ENCODE data around the gene POM121L2. TPM values are rescaled to one million over a fixed set of nuclear protein-coding genes. Genes with fewer than 3 reads are reported as not detected.

POM121L2 gene
- total RNA-seq, 4 donors from 2014 or later: not detected

- Histone ChIP-seq H3K4me3 (no peak overlapping the region), H3K27ac (no peak overlapping the region), H3K4me1 (peaks cover 0 to 9% (median 2%) of the 10 kb centered on the region in 4 donors), H3K9me3 (peaks cover 0 to 7% (median 0%) of the 10 kb centered on the region in 4 donors), H3K36me3 (no peaks in the 10 kb centered on the region), H3K27me3 (peaks cover 0 to 9% of the 10 kb centered on the region in 2 donors)
- WGBS, 2 donors: 66 to 75% methylated on average over 3 of the region's 3 CpGs
- no peak for DNase-seq (ENCODE audit: low spot score in 2 of 2)
- TF ChIP-seq POLR2A (IDR thresholded peaks at IDR 0.05) (no peak), EP300 (IDR thresholded peaks at IDR 0.05) (no peak), CTCF (IDR thresholded peaks at IDR 0.05) (no peak)
Observed at GRCh38 chr6:27333642-27334040, 21.6 kb upstream of the POM121L2 start.

DNA sequence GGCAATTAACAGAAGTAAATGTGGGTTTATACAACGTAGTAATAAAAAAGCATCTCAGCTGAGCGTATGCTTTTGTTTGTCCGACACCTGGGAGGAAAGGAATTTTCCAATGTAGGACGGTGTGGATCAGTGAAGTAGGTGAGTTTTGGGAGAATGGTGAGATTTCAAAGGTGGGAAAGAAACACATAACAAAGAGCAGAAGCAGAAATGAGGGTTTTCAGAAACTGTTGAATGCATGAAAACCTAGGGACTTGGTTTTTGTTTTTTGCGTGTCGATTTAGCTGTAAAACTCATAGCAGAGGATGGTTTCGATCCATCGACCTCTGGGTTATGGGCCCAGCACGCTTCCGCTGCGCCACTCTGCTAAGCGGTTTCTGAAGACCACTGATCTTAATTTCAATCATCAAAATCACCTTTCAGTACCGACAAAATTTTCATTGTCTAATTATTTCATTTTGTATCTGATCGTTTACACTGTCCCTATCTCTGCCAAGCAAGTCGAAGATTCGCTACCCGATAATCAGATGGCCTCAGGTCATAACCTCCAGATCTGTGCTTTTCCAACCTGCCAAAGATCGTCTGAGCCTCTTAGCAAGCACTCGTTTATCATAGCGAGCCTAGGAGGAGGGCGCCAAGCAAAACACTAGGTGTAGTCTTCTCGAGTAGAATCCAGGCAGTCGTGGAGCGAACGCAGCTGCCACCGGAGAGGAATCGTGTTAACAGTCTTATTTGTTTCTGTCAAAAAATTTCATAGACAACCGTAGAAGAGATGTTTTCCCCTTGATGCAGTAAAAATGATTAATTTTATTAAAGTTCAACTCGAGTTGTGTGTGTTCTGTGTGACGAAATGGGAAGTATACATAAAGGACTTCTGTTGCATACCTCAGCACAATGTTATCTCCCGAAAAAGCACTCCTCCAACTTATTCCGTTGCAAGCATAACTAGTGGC is 20.9 kb upstream of the POM121L2 start:
- no peak for DNase-seq (ENCODE audit: low spot score in 2 of 2)
- peaks cover 0 to 9% (median 2%) of the 10 kb centered on the region in 4 donors for H3K4me1 ChIP-seq
- no peaks in the 10 kb centered on the region for H3K36me3 ChIP-seq
- peaks cover 0 to 9% of the 10 kb centered on the region in 2 donors for H3K27me3 ChIP-seq
- peaks cover 0 to 9% (median 0%) of the 10 kb centered on the region in 4 donors for H3K9me3 ChIP-seq
- H3K4me3 ChIP-seq: peak overlapping the region in 1 of 4 donors; percentile 40
- TF ChIP-seq CTCF (IDR thresholded peaks at IDR 0.05) (no peak), EP300 (IDR thresholded peaks at IDR 0.05) (no peak), POLR2A (IDR thresholded peaks at IDR 0.05) (no peak)
- WGBS, 2 donors: 8 to 9% methylated on average over 32 of the region's 32 CpGs
- no peak overlapping the region for H3K27ac ChIP-seq

DNA sequence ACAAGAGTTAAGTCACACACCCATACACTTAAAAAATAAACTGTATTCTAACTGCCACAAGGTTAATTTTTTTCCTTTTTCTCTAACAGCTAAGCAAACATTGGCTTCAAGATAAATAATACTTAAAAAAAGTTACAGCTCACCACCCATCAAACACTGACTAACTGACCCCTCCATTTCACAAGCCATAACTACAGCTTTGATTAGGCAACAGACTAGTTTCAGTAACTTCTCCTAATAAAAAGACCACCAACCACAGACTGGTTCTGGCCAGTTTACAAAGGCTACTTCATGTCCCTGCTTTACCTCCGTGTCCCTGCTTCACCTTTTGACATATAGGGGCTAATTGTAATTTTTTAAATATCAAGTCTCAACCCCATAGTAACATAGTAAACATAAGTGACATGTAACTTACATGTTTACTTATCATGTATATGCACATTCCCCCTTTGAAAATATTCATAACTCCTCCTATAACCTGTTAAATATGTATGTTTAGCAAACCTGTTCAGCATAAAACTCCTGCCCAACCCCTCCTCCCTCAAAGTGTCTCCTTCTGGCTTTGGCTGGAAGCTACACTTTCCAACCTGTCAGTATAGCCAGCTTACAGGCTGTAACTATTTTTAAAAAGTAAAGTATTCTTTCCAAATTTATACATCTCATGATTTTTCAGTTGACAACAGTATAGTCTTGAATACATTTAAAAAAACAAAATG is 15.1 kb upstream of the POM121L2 start:
- Histone ChIP-seq H3K27ac (no peak overlapping the region), H3K9me3 (peaks cover 0 to 5% (median 0%) of the 10 kb centered on the region in 4 donors), H3K4me3 (no peak overlapping the region), H3K27me3 (no peaks in the 10 kb centered on the region), H3K36me3 (no peaks in the 10 kb centered on the region), H3K4me1 (no peaks in the 10 kb centered on the region)
- no peak for DNase-seq (ENCODE audit: low spot score in 2 of 2)
- WGBS, 2 donors: 34 to 43% methylated on average over 1 of the region's 1 CpG
- no peak for TF ChIP-seq EP300 (IDR thresholded peaks at IDR 0.05)
- TF ChIP-seq CTCF (IDR thresholded peaks at IDR 0.05): no peak
- no peak for TF ChIP-seq POLR2A (IDR thresholded peaks at IDR 0.05)

DNA sequence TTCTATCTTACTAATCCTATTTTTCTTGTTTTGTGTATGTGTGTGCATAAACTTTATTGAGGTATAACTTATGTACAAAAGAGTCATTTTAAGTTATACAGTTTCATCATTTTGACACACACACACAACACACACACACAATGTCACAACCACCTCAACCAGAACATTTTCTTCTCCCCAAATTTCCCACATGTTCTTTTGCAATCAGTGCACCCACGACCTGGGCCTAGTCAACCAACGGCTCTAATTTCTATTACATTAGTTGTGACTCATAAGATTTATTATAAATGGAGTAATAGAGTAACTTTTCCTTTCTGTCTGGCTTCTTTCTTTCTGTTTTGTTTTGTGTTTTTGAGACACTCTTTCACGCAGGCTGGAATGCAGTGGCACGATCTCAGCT is 9.8 kb upstream of the POM121L2 start:
- no peaks in the 10 kb centered on the region for H3K27me3 ChIP-seq
- H3K27ac ChIP-seq: no peak overlapping the region
- H3K4me3 ChIP-seq: no peak overlapping the region
- no peaks in the 10 kb centered on the region for H3K4me1 ChIP-seq
- no peak for TF ChIP-seq POLR2A (IDR thresholded peaks at IDR 0.05)
- TF ChIP-seq CTCF (IDR thresholded peaks at IDR 0.05): no peak
- TF ChIP-seq EP300 (IDR thresholded peaks at IDR 0.05): no peak
- no peaks in the 10 kb centered on the region for H3K36me3 ChIP-seq
- no peak for DNase-seq (ENCODE audit: low spot score in 2 of 2)
- no peaks in the 10 kb centered on the region for H3K9me3 ChIP-seq
- 80 to 82% methylated on average over 4 of the region's 4 CpGs for WGBS, 2 donors

DNA sequence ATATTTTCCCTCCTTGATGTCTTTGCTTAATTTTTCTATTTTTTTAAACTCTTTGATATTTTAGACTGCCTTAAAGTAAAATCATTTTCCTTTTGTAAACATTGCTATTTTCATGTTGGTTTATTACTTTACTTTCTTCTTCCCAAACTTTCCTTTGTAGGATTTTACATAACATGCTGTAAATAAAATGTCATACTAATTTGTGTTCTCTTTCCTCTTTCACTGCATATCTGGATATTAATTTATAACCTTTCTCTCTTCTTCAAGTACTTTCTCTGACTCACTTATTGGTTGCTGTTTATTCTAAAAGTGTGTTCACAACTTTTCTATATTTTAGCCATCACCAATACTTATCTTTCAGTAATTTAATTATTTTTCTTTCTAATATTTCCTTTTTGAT is 9.3 kb upstream of the POM121L2 start:
- no peak overlapping the region for H3K4me3 ChIP-seq
- H3K27ac ChIP-seq: no peak overlapping the region
- no peak for DNase-seq (ENCODE audit: low spot score in 2 of 2)
- H3K4me1 ChIP-seq: no peaks in the 10 kb centered on the region
- no peaks in the 10 kb centered on the region for H3K9me3 ChIP-seq
- TF ChIP-seq EP300 (IDR thresholded peaks at IDR 0.05): no peak
- no peaks in the 10 kb centered on the region for H3K36me3 ChIP-seq
- no peaks in the 10 kb centered on the region for H3K27me3 ChIP-seq

Measured in tibial nerve (tissue), 4 donors.